DND-41 (cell line): ENCODE results near the gene LRFN2.

ENCODE experiments used
- ATAC-seq: fragments of 200-7000 bp; cut with Tn5 transposase; 3 replicates; pipeline ENCODE4 v1.9.1; 2021; ENCODE audit warnings: low read depth; ENCODE audit not compliant: insufficient read depth
- DNase-seq: peaks from one replicate; pipeline ENCODE4 v3.0.0-alpha.2; 2020
- H2AFZ ChIP-seq: 2 replicates; pipeline ENCODE4 v1.6.0; 2012; ENCODE audit warnings: low read depth, low read length
- H3K27ac ChIP-seq: 2 replicates; pipeline ENCODE4 v1.5.1; 2012; ENCODE audit warnings: low read length, inconsistent platforms
- H3K27me3 ChIP-seq: fragments of 200-600 bp; sonication (generic); 2 replicates; pipeline ENCODE4 v1.6.0; 2012; ENCODE audit warnings: low read length, mild to moderate bottlenecking, inconsistent platforms; ENCODE audit not compliant: insufficient read depth, poor library complexity
- H3K36me3 ChIP-seq: 2 replicates; pipeline ENCODE4 v1.5.1; 2012; ENCODE audit warnings: low read length, inconsistent platforms; ENCODE audit not compliant: insufficient read depth
- H3K4me1 ChIP-seq: 2 replicates; pipeline ENCODE4 v1.5.1; 2012; ENCODE audit warnings: mild to moderate bottlenecking, low read length; ENCODE audit not compliant: insufficient read depth
- H3K4me2 ChIP-seq: 2 replicates; pipeline ENCODE4 v1.6.0; 2012; ENCODE audit warnings: mild to moderate bottlenecking, moderate library complexity, low read length, inconsistent platforms; ENCODE audit not compliant: insufficient read depth
- H3K4me3 ChIP-seq, 2 experiments: fragments of 200-600 bp in 1 of 2; shearing (Covaris generic) in 1 of 2; 2 replicates each; pipeline ENCODE4 v1.5.1; 2012 to 2016; ENCODE audit warnings: inconsistent platforms in 2 of 2, low read length in 2 of 2, mild to moderate bottlenecking in 2 of 2, low read depth in 1 of 2, moderate library complexity in 1 of 2
- H3K79me2 ChIP-seq: 2 replicates; pipeline ENCODE4 v1.6.0; 2012; ENCODE audit warnings: low read length, inconsistent platforms; ENCODE audit not compliant: insufficient read depth
- H3K9ac ChIP-seq: 2 replicates; pipeline ENCODE4 v1.6.0; 2012; ENCODE audit warnings: low read depth, mild to moderate bottlenecking, inconsistent platforms, low read length, moderate library complexity
- H3K9me3 ChIP-seq: 2 replicates; pipeline ENCODE4 v1.5.1; 2012; ENCODE audit warnings: low read length, moderate library complexity, mild to moderate bottlenecking, inconsistent platforms; ENCODE audit not compliant: insufficient read depth, severe bottlenecking
- H4K20me1 ChIP-seq: 2 replicates; pipeline ENCODE4 v1.6.0; 2012; ENCODE audit warnings: low read length; ENCODE audit not compliant: insufficient read depth
- CTCF ChIP-seq: IDR thresholded peaks from 2 replicates; pipeline ENCODE4 v1.5.1; 2012; ENCODE audit warnings: borderline replicate concordance, low read length, moderate library complexity, mild to moderate bottlenecking; ENCODE audit not compliant: poor library complexity, severe bottlenecking; ENCODE audit errors: extremely low read depth
- EZH2 ChIP-seq: IDR thresholded peaks from 3 replicates; pipeline ENCODE4 v1.6.1; 2012; ENCODE audit warnings: borderline replicate concordance, low read depth, mild to moderate bottlenecking, moderate library complexity, low read length, inconsistent platforms; ENCODE audit not compliant: severe bottlenecking

LRFN2 gene

GRCh38 chr6:40457261-40457660 lies 129.9 kb downstream of the LRFN2 start:
- ATAC-seq: no peak
- H3K27me3 ChIP-seq: no peaks in the 10 kb centered on the region
- no peak for DNase-seq

GRCh38 chr6:40456390-40457013 lies 130.7 kb downstream of the LRFN2 start:
- Histone ChIP-seq H3K4me3 (no peak overlapping the region), H3K9ac (no peak overlapping the region), H2AFZ (no peak overlapping the region), H3K4me2 (no peak overlapping the region), H3K27me3 (no peaks in the 10 kb centered on the region), H3K79me2 (no peaks in the 10 kb centered on the region), H4K20me1 (no peaks in the 10 kb centered on the region), H3K27ac (no peak overlapping the region), H3K9me3 (no peaks in the 10 kb centered on the region), H3K4me1 (no peaks in the 10 kb centered on the region), H3K36me3 (no peaks in the 10 kb centered on the region)
- TF ChIP-seq EZH2 (no peak), CTCF (no peak)
- ATAC-seq: no peak
- DNase-seq: no peak

More at GRCh38 chr6:40457261-40457660, 129.9 kb downstream of the LRFN2 start:
- Histone ChIP-seq H3K4me1 (no peaks in the 10 kb centered on the region), H3K36me3 (no peaks in the 10 kb centered on the region), H3K4me2 (no peak overlapping the region), H3K79me2 (no peaks in the 10 kb centered on the region), H3K27ac (no peak overlapping the region), H2AFZ (no peak overlapping the region), H3K4me3 (no peak overlapping the region), H3K9me3 (no peaks in the 10 kb centered on the region), H4K20me1 (no peaks in the 10 kb centered on the region), H3K9ac (no peak overlapping the region)
- TF ChIP-seq EZH2 (no peak), CTCF (no peak)

GRCh38 chr6:40455686-40456389 lies 131.3 kb downstream of the LRFN2 start:
- Histone ChIP-seq H3K4me2 (no peak overlapping the region), H3K27me3 (no peaks in the 10 kb centered on the region), H4K20me1 (no peaks in the 10 kb centered on the region), H2AFZ (no peak overlapping the region), H3K4me3 (no peak overlapping the region), H3K79me2 (no peaks in the 10 kb centered on the region), H3K27ac (no peak overlapping the region), H3K4me1 (no peaks in the 10 kb centered on the region), H3K36me3 (no peaks in the 10 kb centered on the region), H3K9ac (no peak overlapping the region), H3K9me3 (no peaks in the 10 kb centered on the region)
- TF ChIP-seq CTCF (no peak), EZH2 (no peak)
- ATAC-seq (no peak), DNase-seq (no peak)

GRCh38 chr6:40450483-40450882 lies 136.7 kb downstream of the LRFN2 start:
- no peak for TF ChIP-seq EZH2
- TF ChIP-seq CTCF: no peak
- no peak overlapping the region for H3K4me2 ChIP-seq
- H3K79me2 ChIP-seq: no peaks in the 10 kb centered on the region
- no peak overlapping the region for H3K4me3 ChIP-seq
- DNase-seq (no peak), ATAC-seq (no peak)
- no peak overlapping the region for H2AFZ ChIP-seq
- no peaks in the 10 kb centered on the region for H3K9me3 ChIP-seq
- no peaks in the 10 kb centered on the region for H3K27me3 ChIP-seq
- H4K20me1 ChIP-seq: no peaks in the 10 kb centered on the region
- no peak overlapping the region for H3K9ac ChIP-seq
- no peaks in the 10 kb centered on the region for H3K36me3 ChIP-seq
- no peaks in the 10 kb centered on the region for H3K4me1 ChIP-seq
- H3K27ac ChIP-seq: no peak overlapping the region
